Aortic smooth muscle cell (primary cell): Measurements from ENCODE around the gene SLC12A2. TPM values are rescaled to one million over a fixed set of nuclear protein-coding genes. Genes with fewer than 3 reads are reported as not detected.

Experiments
- total RNA-seq: library from RNA; depleted of rRNA; stranded (reverse); fragments of >200 nt; gene quantifications from 2 replicates; pipeline ENCODE4 v1.2.3, GENCODE V29; 2014

Gene SLC12A2
- total RNA-seq, result 41.7 and 52.2 TPM in 2 replicates

GRCh38 chr5:128083033-128083810, at the start of gene SLC12A2:
TSS of gene SLC12A2 (plus strand) at chr5:128083766. CDS start at chr5:128083955, 189 bp downstream.

